RWPE2 (cell line): ENCODE data around the gene SLC37A4.
A peak's percentile ranks its signal among the peaks of the same experiment; 100 is the strongest.

Source experiments
- ATAC-seq: fragments of 200-7000 bp; cut with Tn5 transposase; 3 replicates; pipeline ENCODE4 v1.9.1; 2021; ENCODE audit warnings: low read depth
- DNase-seq: peaks from one replicate; pipeline ENCODE4 v3.0.0-alpha.2; 2020; ENCODE audit warnings: low spot score
- H3K27ac ChIP-seq: fragments of 450-650 bp; 2 replicates; pipeline ENCODE4 v1.5.1; 2017; ENCODE audit warnings: mild to moderate bottlenecking; ENCODE audit not compliant: poor library complexity, severe bottlenecking
- H3K27me3 ChIP-seq: fragments of 250-450 bp; sonication (Bioruptor Pico); 2 replicates; pipeline ENCODE4 v1.5.1; 2021; ENCODE audit warnings: mild to moderate bottlenecking, moderate library complexity; ENCODE audit not compliant: insufficient read depth, poor library complexity, severe bottlenecking
- H3K36me3 ChIP-seq: fragments of 250-450 bp; sonication (Bioruptor Pico); 2 replicates; pipeline ENCODE4 v1.5.1; 2020; ENCODE audit warnings: low read depth, mild to moderate bottlenecking, moderate library complexity
- H3K4me1 ChIP-seq: fragments of 250-450 bp; sonication (Bioruptor Pico); 2 replicates; pipeline ENCODE4 v1.5.1; 2021; ENCODE audit warnings: mild to moderate bottlenecking, moderate library complexity; ENCODE audit not compliant: insufficient read depth, poor library complexity, severe bottlenecking
- H3K4me3 ChIP-seq: fragments of 250-450 bp; sonication (Bioruptor Pico); 2 replicates; pipeline ENCODE4 v1.5.1; 2021; ENCODE audit warnings: mild to moderate bottlenecking, moderate library complexity; ENCODE audit not compliant: severe bottlenecking
- H3K9me3 ChIP-seq: fragments of 250-450 bp; sonication (Bioruptor Pico); 2 replicates; pipeline ENCODE4 v1.5.1; 2021; ENCODE audit warnings: mild to moderate bottlenecking, moderate library complexity; ENCODE audit not compliant: severe bottlenecking
- CTCF ChIP-seq: fragments of 450-650 bp; IDR thresholded peaks from one replicate; pipeline ENCODE4 v1.5.1; 2017; ENCODE audit warnings: mild to moderate bottlenecking, moderate library complexity; ENCODE audit not compliant: poor library complexity, severe bottlenecking

Gene SLC37A4

GRCh38 chr11:119025978-119026766 lies 4.5 kb downstream of the SLC37A4 start:
- H3K9me3 ChIP-seq: no peaks in the 10 kb centered on the region
- DNase-seq: no peak
- H3K27me3 ChIP-seq: no peaks in the 10 kb centered on the region
- H3K36me3 ChIP-seq: peaks cover 57% of the 10 kb centered on the region
- H3K4me3 ChIP-seq: no peak overlapping the region
- no peak for ATAC-seq
- TF ChIP-seq CTCF: no peak
- peaks cover 8% of the 10 kb centered on the region for H3K4me1 ChIP-seq
- H3K27ac ChIP-seq: no peak overlapping the region

GRCh38 chr11:119025541-119025940 lies 5.1 kb downstream of the SLC37A4 start:
- no peak for TF ChIP-seq CTCF

GRCh38 chr11:119025099-119025473 lies 5.6 kb downstream of the SLC37A4 start:
- ATAC-seq: no peak
- Histone ChIP-seq H3K36me3 (peaks cover 64% of the 10 kb centered on the region), H3K27me3 (no peaks in the 10 kb centered on the region), H3K9me3 (no peaks in the 10 kb centered on the region), H3K4me3 (no peak overlapping the region), H3K27ac (no peak overlapping the region), H3K4me1 (peaks cover 12% of the 10 kb centered on the region)
- DNase-seq: no peak
- no peak for TF ChIP-seq CTCF

More at GRCh38 chr11:119025541-119025940, 5.1 kb downstream of the SLC37A4 start:
- peaks cover 61% of the 10 kb centered on the region for H3K36me3 ChIP-seq
- H3K4me1 ChIP-seq: peaks cover 12% of the 10 kb centered on the region
- H3K9me3 ChIP-seq: no peaks in the 10 kb centered on the region
- no peak overlapping the region for H3K4me3 ChIP-seq
- no peak overlapping the region for H3K27ac ChIP-seq
- H3K27me3 ChIP-seq: no peaks in the 10 kb centered on the region
- DNase-seq (no peak), ATAC-seq (no peak)

GRCh38 chr11:119024430-119025098 lies 6.1 kb downstream of the SLC37A4 start:
- Histone ChIP-seq H3K4me1 (peaks cover 11% of the 10 kb centered on the region), H3K9me3 (no peaks in the 10 kb centered on the region), H3K4me3 (no peak overlapping the region), H3K27me3 (no peaks in the 10 kb centered on the region), H3K27ac (peak overlapping the region; percentile 24), H3K36me3 (peaks cover 68% of the 10 kb centered on the region)
- no peak for TF ChIP-seq CTCF
- ATAC-seq: no peak
- DNase-seq: no peak

GRCh38 chr11:119023741-119024140 lies 6.9 kb downstream of the SLC37A4 start:
- Histone ChIP-seq H3K4me3 (no peak overlapping the region), H3K4me1 (peaks cover 7% of the 10 kb centered on the region), H3K9me3 (no peaks in the 10 kb centered on the region), H3K27me3 (no peaks in the 10 kb centered on the region), H3K27ac (peak overlapping the region; percentile 24), H3K36me3 (peaks cover 62% of the 10 kb centered on the region)
- DNase-seq (no peak), ATAC-seq (no peak)
- TF ChIP-seq CTCF: no peak
